Measurements from ENCODE around the gene MAPK7.

MAPK7 gene

GRCh38 chr17:19364699-19365498 lies 13.4 kb upstream of the MAPK7 start:
- DNase-seq = no peak

- no peak for DNase-seq
Measured at GRCh38 chr17:19365499-19365817, 12.8 kb upstream of the MAPK7 start.

- DNase-seq = no peak
Measured at GRCh38 chr17:19365833-19366636, 12.3 kb upstream of the MAPK7 start.

GRCh38 chr17:19366637-19366972 lies 11.7 kb upstream of the MAPK7 start:
- no peak for DNase-seq

GRCh38 chr17:19368229-19368628 lies 10.1 kb upstream of the MAPK7 start:
- DNase-seq = no peak

GRCh38 chr17:19369107-19369778 lies 9.1 kb upstream of the MAPK7 start:
- DNase-seq = no peak

GRCh38 chr17:19369846-19370492 lies 8.3 kb upstream of the MAPK7 start:
- DNase-seq = peak; percentile 60

GRCh38 chr17:19370493-19370960 lies 7.8 kb upstream of the MAPK7 start:
- DNase-seq = peak; percentile 57

GRCh38 chr17:19371259-19372010 lies 6.9 kb upstream of the MAPK7 start:
- peak; percentile 69 for DNase-seq

- no peak for DNase-seq
Measured at GRCh38 chr17:19372011-19372370, 6.3 kb upstream of the MAPK7 start.

- DNase-seq = no peak
Measured at GRCh38 chr17:19372439-19372838, 5.9 kb upstream of the MAPK7 start.

- DNase-seq = peak; percentile 53
Measured at GRCh38 chr17:19372866-19373504, 5.3 kb upstream of the MAPK7 start.

GRCh38 chr17:19374136-19374535 lies 4.2 kb upstream of the MAPK7 start:
- no peak for DNase-seq

GRCh38 chr17:19375732-19376131 lies 2.6 kb upstream of the MAPK7 start:
- DNase-seq = no peak

- peak; percentile 35 for DNase-seq
Measured at GRCh38 chr17:19376811-19377210, 1.5 kb upstream of the MAPK7 start.

- peak; percentile 99 for DNase-seq
Measured at GRCh38 chr17:19377602-19378415, 489 bp upstream of the MAPK7 start.

GRCh38 chr17:19379361-19380065 lies 1.2 kb downstream of the MAPK7 start:
- DNase-seq = no peak

- no peak for DNase-seq
Measured at GRCh38 chr17:19380481-19381301, 2.4 kb downstream of the MAPK7 start.

- no peak for DNase-seq
Measured at GRCh38 chr17:19381361-19381740, 3.1 kb downstream of the MAPK7 start.

All from hematopoietic multipotent progenitor cell treated with erythropoietin and hydrocortisone succinate and interleukin-3 and kit ligand, for 4 days (in vitro differentiated cells).